Measurements from ENCODE around the gene GPR35.
A peak's percentile ranks its signal among the peaks of the same experiment; 100 is the strongest.

GPR35 gene

GRCh38 chr2:240647503-240648154 is 22.3 kb downstream of the GPR35 start:
- in situ Hi-C loops (cut with MboI; ENCODE audit: low sequenced_read_pairs, unreplicated experiment): no loop called here
- TF ChIP-seq CTCF (IDR thresholded peaks at IDR 0.05; ENCODE audit: borderline replicate concordance, control extremely low read depth, extremely low read depth, insufficient read depth, missing control alignments): no peak
- no peak for DNase-seq (ENCODE audit: low spot score)

GRCh38 chr2:240648155-240648649 is 22.9 kb downstream of the GPR35 start:
- TF ChIP-seq CTCF (IDR thresholded peaks at IDR 0.05; ENCODE audit: borderline replicate concordance, control extremely low read depth, extremely low read depth, insufficient read depth, missing control alignments): no peak
- DNase-seq (ENCODE audit: low spot score): no peak
- in situ Hi-C loops (cut with MboI; ENCODE audit: low sequenced_read_pairs, unreplicated experiment): no loop called here

GRCh38 chr2:240648650-240649275 is 23.5 kb downstream of the GPR35 start:
- in situ Hi-C loops (cut with MboI; ENCODE audit: low sequenced_read_pairs, unreplicated experiment): no loop called here
- peak; percentile 41 for DNase-seq (ENCODE audit: low spot score)
- no peak for TF ChIP-seq CTCF (IDR thresholded peaks at IDR 0.05; ENCODE audit: borderline replicate concordance, control extremely low read depth, extremely low read depth, insufficient read depth, missing control alignments)

GRCh38 chr2:240649331-240649730 is 24.1 kb downstream of the GPR35 start:
- in situ Hi-C loops (cut with MboI; ENCODE audit: low sequenced_read_pairs, unreplicated experiment): no loop called here
- DNase-seq (ENCODE audit: low spot score): no peak
- TF ChIP-seq CTCF (IDR thresholded peaks at IDR 0.05; ENCODE audit: borderline replicate concordance, control extremely low read depth, extremely low read depth, insufficient read depth, missing control alignments): no peak

GRCh38 chr2:240650254-240650965 is 25.1 kb downstream of the GPR35 start:
- DNase-seq (ENCODE audit: low spot score): no peak
- TF ChIP-seq CTCF (IDR thresholded peaks at IDR 0.05; ENCODE audit: borderline replicate concordance, control extremely low read depth, extremely low read depth, insufficient read depth, missing control alignments): no peak
- in situ Hi-C loops (cut with MboI; ENCODE audit: low sequenced_read_pairs, unreplicated experiment): no loop called here

- no peak for TF ChIP-seq CTCF (IDR thresholded peaks at IDR 0.05; ENCODE audit: borderline replicate concordance, control extremely low read depth, extremely low read depth, insufficient read depth, missing control alignments)
- no peak for DNase-seq (ENCODE audit: low spot score)
- in situ Hi-C loops (cut with MboI; ENCODE audit: low sequenced_read_pairs, unreplicated experiment): no loop called here
Measured at GRCh38 chr2:240651185-240651584, 25.9 kb downstream of the GPR35 start.
